K562 (cell line): ENCODE data around the gene ARHGAP24. TPM values are rescaled to one million over a fixed set of nuclear protein-coding genes. Genes with fewer than 3 reads are reported as not detected.

Experiments used
- ATAC-seq: fragments of 200-7000 bp; cut with Tn5 transposase; 3 replicates; pipeline ENCODE4 v1.9.1; 2020; ENCODE audit warnings: moderate library complexity
- BruUV-seq: library from RNA; stranded (reverse); fragments of 400-500 nt; replicated peaks from 2 replicates; lab custom pipeline; 2021; lab: Mats Ljungman, UMichigan
- CTCF ChIA-PET: fragments of 300-600 bp; formaldehyde crosslinking; extraction: SDS; loops from one replicate; lab custom pipeline; 2021; ENCODE audit warnings: low intra/inter-chr PET ratio; lab: Yijun Ruan, JAX
- POLR2A ChIA-PET: fragments of 300-600, 350-650 bp; sonication (Branson Sonifier 250); formaldehyde crosslinking; extraction: SDS; loops from one replicate; lab custom pipeline; 2021; ENCODE audit warnings: antibody characterized with exemption, inconsistent platforms; lab: Yijun Ruan, JAX
- DNase-seq, 4 experiments: peaks; one replicate each; pipeline versions ENCODE4 v3.0.0 to v3.0.0-alpha.2; 2011 to 2018; ENCODE audit warnings: low spot score in 3 of 4, mixed read lengths in 3 of 4; ENCODE audit errors: extremely low read depth in 1 of 4
- FAIRE-seq: peaks from 2 replicates; lab custom pipeline; 2011; peaks lifted over from hg19 to GRCh38; lab: Jason Lieb, UNC
- H2AFZ ChIP-seq: 2 replicates; pipeline ENCODE4 v1.6.0; 2011; ENCODE audit warnings: low read depth, low read length, control low read depth, inconsistent platforms
- H3K27ac ChIP-seq: fragments of 200-600 bp; 3 replicates; pipeline ENCODE4 v1.8.0; 2011; ENCODE audit warnings: low read depth, mild to moderate bottlenecking, control low read depth, inconsistent platforms, low read length, moderate library complexity, mixed read lengths; ENCODE audit errors: extremely low read depth
- H3K27me3 ChIP-seq, 2 experiments: fragments of 300-600 bp in 1 of 2; 2 replicates in 1 of 2; 3 replicates in 1 of 2; pipeline versions ENCODE4 v1.6.0 to v1.8.0; 2011; ENCODE audit warnings: inconsistent platforms in 2 of 2, low read length in 2 of 2, mild to moderate bottlenecking in 1 of 2, mixed read lengths in 1 of 2, moderate library complexity in 1 of 2; ENCODE audit not compliant: control insufficient read depth in 2 of 2, insufficient read depth in 2 of 2
- H3K36me3 ChIP-seq: fragments of 300-600 bp; 3 replicates; pipeline ENCODE4 v1.8.0; 2011; ENCODE audit warnings: mild to moderate bottlenecking, low read length, inconsistent platforms; ENCODE audit not compliant: control insufficient read depth, insufficient read depth
- H3K4me1 ChIP-seq, 2 experiments: fragments of 200-600 bp in 1 of 2; replicated peaks in 1 of 2; 2 replicates in 1 of 2; 3 replicates in 1 of 2; pipeline versions ENCODE4 v1.5.1 to v1.8.0; 2011; ENCODE audit warnings: inconsistent platforms in 2 of 2, low read length in 2 of 2, mild to moderate bottlenecking in 1 of 2, mixed read lengths in 1 of 2, moderate library complexity in 1 of 2; ENCODE audit not compliant: control insufficient read depth in 2 of 2, insufficient read depth in 2 of 2
- H3K4me2 ChIP-seq: 2 replicates; pipeline ENCODE4 v1.6.1; 2011; ENCODE audit warnings: low read length, control low read depth, inconsistent platforms, mixed read lengths; ENCODE audit not compliant: insufficient read depth
- H3K4me3 ChIP-seq: fragments of 200-600 bp; sonication (generic), shearing (Covaris generic); 2 replicates; pipeline ENCODE4 v1.5.1; 2016; ENCODE audit warnings: control low read depth, inconsistent platforms
- H3K79me2 ChIP-seq: fragments of 200-600 bp; 3 replicates; pipeline ENCODE4 v1.8.0; 2011; ENCODE audit warnings: low read length, inconsistent platforms; ENCODE audit not compliant: control insufficient read depth, insufficient read depth
- H3K9ac ChIP-seq, 2 experiments: 2 replicates each; pipeline versions ENCODE4 v1.6.0 to v1.6.1; 2011; ENCODE audit warnings: low read depth in 2 of 2, low read length in 2 of 2, control low read depth in 1 of 2, inconsistent platforms in 1 of 2, mild to moderate bottlenecking in 1 of 2, mixed read lengths in 1 of 2; ENCODE audit not compliant: insufficient read depth in 1 of 2
- H3K9me1 ChIP-seq: one replicate; pipeline ENCODE4 v1.6.0; 2011; ENCODE audit warnings: inconsistent platforms, mild to moderate bottlenecking, low read length, moderate library complexity; ENCODE audit not compliant: control insufficient read depth, insufficient read depth
- H3K9me3 ChIP-seq: replicated peaks from 2 replicates; pipeline ENCODE4 v1.5.1; 2011; ENCODE audit warnings: low read depth, low read length, inconsistent platforms; ENCODE audit not compliant: control insufficient read depth, insufficient read depth
- H4K20me1 ChIP-seq: replicated peaks from 2 replicates; pipeline ENCODE4 v1.6.1; 2011; ENCODE audit warnings: low read length, inconsistent platforms, mixed read lengths; ENCODE audit not compliant: control insufficient read depth, insufficient read depth
- CREM ChIP-seq: IDR thresholded peaks from 2 replicates; pipeline ENCODE4 v1.6.1; 2014; ENCODE audit warnings: antibody characterized with exemption, low read depth
- CSDE1 ChIP-seq, 2 experiments: fragments of 450-650 bp; IDR thresholded peaks; 2 replicates each; pipeline ENCODE4 v1.6.1; 2016; ENCODE audit warnings: mild to moderate bottlenecking in 1 of 2
- CTBP1 ChIP-seq: fragments of 450-650 bp; IDR thresholded peaks from 2 replicates; pipeline ENCODE4 v1.6.1; 2016; ENCODE audit warnings: borderline replicate concordance
- GTF2A2 ChIP-seq: IDR thresholded peaks from 2 replicates; pipeline ENCODE4 v1.6.1; 2016; ENCODE audit warnings: mild to moderate bottlenecking, missing genetic modification characterization, missing compliant biosample characterization
- HMBOX1 ChIP-seq: sonication (generic); IDR thresholded peaks from 2 replicates; pipeline ENCODE4 v1.6.1; 2016
- HNRNPL ChIP-seq: fragments of 200-400 bp; formaldehyde crosslinking; IDR thresholded peaks from 2 replicates; pipeline ENCODE4 v1.6.1; 2017; ENCODE audit warnings: low read depth, mild to moderate bottlenecking, low read length
- IRF2 ChIP-seq: sonication (generic); formaldehyde crosslinking; IDR thresholded peaks from 2 replicates; pipeline ENCODE4 v1.8.1; 2022; ENCODE audit warnings: mild to moderate bottlenecking, missing genetic modification reagents
- MTA1 ChIP-seq: fragments of 450-650 bp; IDR thresholded peaks from 2 replicates; pipeline ENCODE4 v1.6.1; 2017; ENCODE audit warnings: borderline replicate concordance
- NBN ChIP-seq: fragments of 450-650 bp; IDR thresholded peaks from 2 replicates; pipeline ENCODE4 v1.6.1; 2016; ENCODE audit warnings: low read depth, mild to moderate bottlenecking
- POLR2AphosphoS5 ChIP-seq: IDR thresholded peaks from 2 replicates; pipeline ENCODE4 v1.6.1; 2011; ENCODE audit warnings: mild to moderate bottlenecking, low read depth, low read length, moderate library complexity; ENCODE audit not compliant: control insufficient read depth, insufficient read depth
- SP1 ChIP-seq: sonication (generic); formaldehyde crosslinking; IDR thresholded peaks from 2 replicates; pipeline ENCODE4 v1.8.1; 2022; ENCODE audit warnings: mild to moderate bottlenecking, missing genetic modification reagents
- SPI1 ChIP-seq: IDR thresholded peaks from 2 replicates; pipeline ENCODE4 v1.6.1; 2011; ENCODE audit warnings: low read depth, low read length, control low read depth, borderline replicate concordance
- SREBF2 ChIP-seq: sonication (generic); formaldehyde crosslinking; IDR thresholded peaks from 2 replicates; pipeline ENCODE4 v1.4.0; 2020; ENCODE audit warnings: mild to moderate bottlenecking, missing genetic modification reagents
- TGIF2 ChIP-seq: sonication (generic); formaldehyde crosslinking; IDR thresholded peaks from 2 replicates; pipeline ENCODE4 v1.8.1; 2022; ENCODE audit warnings: mild to moderate bottlenecking, missing genetic modification reagents, moderate library complexity
- TRIM24 ChIP-seq, 2 experiments: fragments of 450-650 bp; IDR thresholded peaks; 2 replicates each; pipeline ENCODE4 v1.6.1; 2016
- ZBTB43 ChIP-seq: sonication (generic); formaldehyde crosslinking; IDR thresholded peaks from 2 replicates; pipeline ENCODE4 v1.8.0; 2023; ENCODE audit warnings: mild to moderate bottlenecking, missing genetic modification reagents
- ZNF239 ChIP-seq: fragments of 250-450 bp; sonication (Bioruptor Pico); IDR thresholded peaks from 2 replicates; pipeline ENCODE4 v1.4.0; 2020; ENCODE audit warnings: mild to moderate bottlenecking
- WGBS: fragments of 100-300 bp; shearing (Covaris generic); methylation state at CpG from one replicate; pipeline ENCODE4 v1.1.6; 2016; ENCODE audit warnings: low coverage, mixed read lengths; ENCODE audit not compliant: insufficient coverage; ENCODE audit errors: missing lambda C conversion rate; 5-methylcytosine and 5-hydroxymethylcytosine counted together
- in situ Hi-C: fragments of 300-500 bp; cut with MboI; formaldehyde crosslinking; loops from 4 replicates; pipeline ENCODE4 v1.15.0; 2018; ENCODE audit warnings: inconsistent platforms, mixed read lengths
- intact Hi-C: fragments of 100-400 bp; cut with micrococcal nuclease; formaldehyde crosslinking; loops from 2 replicates; pipeline ENCODE4 v1.14.2; 2022
- polyA plus RNA-seq, 8 experiments: library from polyadenylated mRNA; depleted of rRNA in 4 of 8; stranded (reverse) in 5 of 8; unstranded in 3 of 8; fragments of >200 nt; fragmentation: Nextera tagmentation in 2 of 8; fragmentation: Illumina TruSeq in 1 of 8; extraction: Ambion mirVana in 2 of 8; extraction: Trizol in 1 of 8; gene quantifications; 2 replicates each; pipeline versions ENCODE4 v1.2.1 to v1.2.3, GENCODE V29; 2011 to 2014; ENCODE audit warnings: inconsistent platforms in 1 of 8, missing spikeins in 1 of 8
- total RNA-seq, 7 experiments: library from RNA; depleted of rRNA in 6 of 7; stranded (reverse); fragments of >200 nt in 6 of 7; fragmentation: Illumina TruSeq in 2 of 7; extraction: Trizol in 2 of 7; gene quantifications; 2 replicates each; pipeline versions ENCODE4 v1.2.1 to v1.2.3, GENCODE V29; 2011 to 2021; ENCODE audit warnings: low replicate concordance in 1 of 7

Gene ARHGAP24
- total and polyA plus RNA-seq, 9 of the 15 experiments (the other 6 are each of a cell fraction or from before 2014, with no cell fraction given): 8.0 to 22.6 (median 14.0) TPM

GRCh38 chr4:85970535-85970934 lies 495.6 kb downstream of the ARHGAP24 start:
- H2AFZ ChIP-seq: no peak overlapping the region
- BruUV-seq: no TSS peak
- ATAC-seq: no peak
- TF ChIP-seq MTA1 (no peak), HNRNPL (no peak), HMBOX1 (no peak), POLR2AphosphoS5 (no peak), CREM (no peak), SREBF2 (CRISPR knock-in tag) (no peak)
- H3K27ac ChIP-seq: no peak overlapping the region
- no peaks in the 10 kb centered on the region for H3K4me1 ChIP-seq
- no peaks in the 10 kb centered on the region for H3K27me3 ChIP-seq
- no peaks in the 10 kb centered on the region for H3K9me3 ChIP-seq
- H3K9me1 ChIP-seq: no peaks in the 10 kb centered on the region
- ChIA-PET POLR2A (no interaction called here), CTCF (no interaction called here)
- WGBS: 88% methylated on average over 1 of the region's 2 CpGs
- no peak overlapping the region for H3K4me2 ChIP-seq
- H3K79me2 ChIP-seq: no peaks in the 10 kb centered on the region
- FAIRE-seq: no peak
- no peaks in the 10 kb centered on the region for H4K20me1 ChIP-seq
- in situ Hi-C loops (no loop called here), intact Hi-C loops (no loop called here)
- DNase-seq: no peak
- H3K36me3 ChIP-seq: no peaks in the 10 kb centered on the region; the same call in 2 of the 3 replicates
- no peak overlapping the region for H3K9ac ChIP-seq
- H3K4me3 ChIP-seq: no peak overlapping the region

- Histone ChIP-seq H3K4me3 (no peak overlapping the region), H3K4me1 (no peaks in the 10 kb centered on the region), H3K27ac (no peak overlapping the region), H3K9ac (no peak overlapping the region), H3K79me2 (no peaks in the 10 kb centered on the region), H3K27me3 (no peaks in the 10 kb centered on the region), H3K4me2 (no peak overlapping the region), H3K9me3 (no peaks in the 10 kb centered on the region), H3K36me3 (peaks cover 2% of the 10 kb centered on the region; the same call in 1 of the 3 replicates), H2AFZ (no peak overlapping the region), H4K20me1 (no peaks in the 10 kb centered on the region), H3K9me1 (no peaks in the 10 kb centered on the region)
- ChIA-PET CTCF (no interaction called here), POLR2A (no interaction called here)
- no peak for ATAC-seq
- intact Hi-C loops: no loop called here
- in situ Hi-C loops: no loop called here
- no TSS peak for BruUV-seq
- no peak for DNase-seq
- TF ChIP-seq ZBTB43 (CRISPR knock-in tag): no peak
- TF ChIP-seq ZNF239 (CRISPR knock-in tag): no peak
- TF ChIP-seq TGIF2 (CRISPR knock-in tag): no peak
- no peak for TF ChIP-seq NBN
- no peak for TF ChIP-seq CSDE1 (IDR thresholded peaks at IDR 0.05)
- TF ChIP-seq CTBP1: no peak
- TF ChIP-seq GTF2A2 (tag): no peak
- no peak for TF ChIP-seq SP1 (CRISPR knock-in tag)
- no peak for TF ChIP-seq SPI1
- TF ChIP-seq TRIM24 (IDR thresholded peaks at IDR 0.05): no peak
- TF ChIP-seq IRF2 (CRISPR knock-in tag): no peak
- no peak for FAIRE-seq
- 51% methylated on average over 3 of the region's 3 CpGs for WGBS
Observed at GRCh38 chr4:85979276-85979675, 504.3 kb downstream of the ARHGAP24 start.
